Endothelial cell (in vitro differentiated cells): ENCODE data around the gene NMNAT2. TPM values are rescaled to one million over a fixed set of nuclear protein-coding genes. Genes with fewer than 3 reads are reported as not detected.

Source experiments
- DNase-seq: peaks from one replicate; pipeline ENCODE4 v3.0.0; 2021; ENCODE audit warnings: low spot score
- H3K27ac Mint-ChIP-seq: one replicate; pipeline ENCODE4 v1.8.0; 2021; ENCODE audit warnings: mixed read lengths, inconsistent platforms; ENCODE audit not compliant: unreplicated experiment
- H3K27me3 Mint-ChIP-seq: one replicate; pipeline ENCODE4 v1.8.0; 2021; ENCODE audit warnings: mild to moderate bottlenecking, moderate library complexity, mixed read lengths, inconsistent platforms; ENCODE audit not compliant: unreplicated experiment
- H3K36me3 Mint-ChIP-seq: one replicate; pipeline ENCODE4 v1.8.0; 2021; ENCODE audit warnings: mild to moderate bottlenecking, low read depth, mixed read lengths, inconsistent platforms; ENCODE audit not compliant: unreplicated experiment
- H3K4me1 Mint-ChIP-seq: one replicate; pipeline ENCODE4 v1.8.0; 2021; ENCODE audit warnings: mild to moderate bottlenecking, mixed read lengths, inconsistent platforms; ENCODE audit not compliant: unreplicated experiment
- H3K4me3 Mint-ChIP-seq: one replicate; pipeline ENCODE4 v1.8.0; 2021; ENCODE audit warnings: mild to moderate bottlenecking, mixed read lengths, inconsistent platforms; ENCODE audit not compliant: unreplicated experiment
- H3K9me3 Mint-ChIP-seq: one replicate; pipeline ENCODE4 v1.8.0; 2021; ENCODE audit warnings: mixed read lengths, inconsistent platforms; ENCODE audit not compliant: unreplicated experiment
- CTCF ChIP-seq: fragments of 200-600 bp; sonication (generic); IDR thresholded peaks from one replicate; pipeline ENCODE4 v1.5.0; 2021; ENCODE audit warnings: antibody characterized with exemption; ENCODE audit not compliant: unreplicated experiment
- total RNA-seq: library from RNA; stranded (reverse); fragmentation: NEBNext Ultra II Directional; extraction: Animal tissue kit (Norgen Biotek cat#: 25700); gene quantifications from one replicate; pipeline ENCODE4 v1.2.1, GENCODE V29; 2021; ENCODE audit not compliant: unreplicated experiment

Gene NMNAT2
- total RNA-seq, 1 donor from 2014 or later = 1.7 TPM

- H3K4me3 Mint-ChIP-seq = no peak overlapping the region
- H3K36me3 Mint-ChIP-seq = no peaks in the 10 kb centered on the region
- no peak for DNase-seq
- no peaks in the 10 kb centered on the region for H3K9me3 Mint-ChIP-seq
- no peak for TF ChIP-seq CTCF
- peaks cover 26% of the 10 kb centered on the region for H3K4me1 Mint-ChIP-seq
- H3K27me3 Mint-ChIP-seq = no peaks in the 10 kb centered on the region
- no peak overlapping the region for H3K27ac Mint-ChIP-seq
These were observed 187.8 kb downstream of the NMNAT2 start for GRCh38 chr1:183230413-183230812.

GRCh38 chr1:183228347-183229220 is 189.6 kb downstream of the NMNAT2 start:
- Mint-ChIP-seq H3K9me3 (no peaks in the 10 kb centered on the region), H3K36me3 (no peaks in the 10 kb centered on the region), H3K4me1 (peaks cover 20% of the 10 kb centered on the region), H3K27me3 (no peaks in the 10 kb centered on the region), H3K27ac (no peak overlapping the region), H3K4me3 (no peak overlapping the region)
- no peak for TF ChIP-seq CTCF
- no peak for DNase-seq

DNA sequence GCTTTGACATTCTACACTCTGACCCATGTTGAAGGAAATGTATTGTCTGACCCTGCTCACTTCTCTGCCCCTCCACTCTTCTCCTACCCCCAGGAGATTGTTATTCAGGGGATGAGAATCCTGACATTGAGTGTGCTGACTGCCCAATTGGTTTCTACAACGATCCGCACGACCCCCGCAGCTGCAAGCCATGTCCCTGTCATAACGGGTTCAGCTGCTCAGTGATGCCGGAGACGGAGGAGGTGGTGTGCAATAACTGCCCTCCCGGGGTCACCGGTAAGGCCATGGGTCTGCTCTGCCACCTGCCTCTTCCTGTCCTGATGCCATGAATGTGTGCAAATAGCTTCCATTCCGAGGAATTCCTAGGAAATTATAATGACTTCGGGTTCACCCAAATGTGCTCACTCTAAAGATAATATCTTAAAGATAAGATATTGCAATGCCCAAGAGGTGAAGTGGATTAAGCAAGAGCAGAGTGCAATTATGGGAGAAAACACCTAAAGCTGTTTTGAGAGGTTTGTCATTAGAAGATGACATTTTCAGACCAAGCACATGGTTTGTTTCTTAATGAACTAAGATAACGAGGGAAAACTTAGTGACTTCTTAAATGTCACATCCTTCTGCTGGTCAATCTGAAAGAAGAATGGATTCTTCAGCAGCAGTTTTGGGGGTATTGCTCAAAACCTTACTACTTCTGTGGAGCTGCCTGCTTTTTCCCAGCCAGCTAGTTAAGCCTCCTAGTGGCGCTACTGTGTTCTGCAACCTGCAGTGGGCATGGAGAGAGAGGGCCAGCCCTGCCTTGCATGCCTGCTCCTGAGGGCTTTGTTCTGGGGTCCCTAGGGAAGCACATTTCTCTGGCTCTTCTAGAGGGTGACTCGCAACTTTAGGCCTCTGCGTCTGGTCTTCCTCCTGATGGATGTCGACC is 190.5 kb downstream of the NMNAT2 start:
- Mint-ChIP-seq H3K36me3 (no peaks in the 10 kb centered on the region), H3K27ac (no peak overlapping the region), H3K27me3 (no peaks in the 10 kb centered on the region), H3K4me3 (no peak overlapping the region), H3K4me1 (peaks cover 14% of the 10 kb centered on the region), H3K9me3 (no peaks in the 10 kb centered on the region)
- DNase-seq = peak; percentile 77
- TF ChIP-seq CTCF = peak; percentile 70

DNA sequence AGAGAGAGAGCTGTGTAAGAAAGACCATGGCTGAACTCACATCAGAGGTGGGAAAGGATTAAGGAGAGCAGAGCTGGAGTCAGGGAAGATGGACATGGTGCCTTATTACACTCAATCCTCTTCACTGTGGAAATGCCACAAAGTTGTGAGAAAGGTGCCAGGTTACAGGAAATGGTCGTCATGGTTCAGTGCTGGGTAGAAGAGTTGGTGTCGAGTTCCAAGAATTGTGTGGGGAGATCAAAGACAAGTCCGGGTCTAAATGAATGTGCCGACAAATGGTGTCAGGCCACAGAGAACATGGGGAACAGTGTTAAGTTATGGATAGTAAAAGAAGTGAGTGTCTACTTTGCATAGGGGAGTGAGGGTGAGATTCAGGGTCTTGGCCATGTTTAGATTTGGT is 191.2 kb downstream of the NMNAT2 start:
- Mint-ChIP-seq H3K9me3 (no peaks in the 10 kb centered on the region), H3K27me3 (no peaks in the 10 kb centered on the region), H3K4me1 (peaks cover 14% of the 10 kb centered on the region), H3K4me3 (no peak overlapping the region), H3K36me3 (no peaks in the 10 kb centered on the region), H3K27ac (no peak overlapping the region)
- DNase-seq = no peak
- TF ChIP-seq CTCF = no peak

DNA sequence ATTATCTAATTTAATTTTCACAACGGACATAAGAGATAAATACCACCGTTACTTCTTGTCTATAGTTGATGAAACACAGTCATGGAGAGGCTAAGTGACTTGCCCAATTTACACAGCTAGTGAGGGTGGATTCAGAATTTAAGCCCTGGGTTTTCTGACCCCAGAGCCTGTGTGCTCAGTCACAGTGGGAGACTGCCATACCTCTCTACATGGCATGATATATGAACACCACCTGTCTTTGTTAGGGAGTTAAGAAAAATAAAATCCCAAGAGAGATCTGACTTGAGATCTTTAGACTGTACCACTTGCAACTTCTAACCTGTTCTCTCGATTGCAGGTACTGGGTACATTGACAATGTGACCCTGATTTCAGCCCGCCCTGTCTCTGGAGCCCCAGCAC is 191.8 kb downstream of the NMNAT2 start:
- Mint-ChIP-seq H3K4me1 (peaks cover 14% of the 10 kb centered on the region), H3K4me3 (no peak overlapping the region), H3K9me3 (no peaks in the 10 kb centered on the region), H3K27ac (no peak overlapping the region), H3K36me3 (no peaks in the 10 kb centered on the region), H3K27me3 (no peaks in the 10 kb centered on the region)
- TF ChIP-seq CTCF = no peak
- no peak for DNase-seq
